Nephron (organoid): ENCODE measurements around the gene TBL1X.
"Not testable (repeated sequence)": the region's sequence is repeated elsewhere in the genome, so short reads cannot be mapped to it uniquely, and the experiment has no call there.

ENCODE experiments used
- H3K27ac Mint-ChIP-seq, 3 experiments: 2 replicates each; pipeline ENCODE4 v1.8.0; 2020; ENCODE audit warnings: mixed read lengths in 3 of 3, mild to moderate bottlenecking in 2 of 3, moderate library complexity in 1 of 3
- H3K27me3 Mint-ChIP-seq: 2 replicates; pipeline ENCODE4 v1.8.0; 2021; ENCODE audit warnings: low read depth, mild to moderate bottlenecking, moderate library complexity, mixed read lengths
- H3K36me3 Mint-ChIP-seq: 2 replicates; pipeline ENCODE4 v1.8.0; 2020; ENCODE audit warnings: low read depth, mixed read lengths
- H3K4me1 Mint-ChIP-seq: 2 replicates; pipeline ENCODE4 v1.8.0; 2020; ENCODE audit warnings: mixed read lengths
- H3K4me3 Mint-ChIP-seq, 3 experiments: 2 replicates each; pipeline ENCODE4 v1.8.0; 2020; ENCODE audit warnings: mild to moderate bottlenecking in 3 of 3, mixed read lengths in 3 of 3, moderate library complexity in 2 of 3
- H3K9me3 Mint-ChIP-seq: 2 replicates; pipeline ENCODE4 v1.8.0; 2020; ENCODE audit warnings: mixed read lengths
- CTCF ChIP-seq, 3 experiments: fragments of 200-600 bp; sonication (generic); IDR thresholded peaks; one replicate each; pipeline ENCODE4 v1.5.0; 2021; ENCODE audit warnings: antibody characterized with exemption in 3 of 3; ENCODE audit not compliant: unreplicated experiment in 3 of 3

The TBL1X gene

GRCh38 chrX:9456250-9457074 is 8.4 kb upstream of the TBL1X start:
- no peaks in the 10 kb centered on the region for H3K27me3 Mint-ChIP-seq
- H3K9me3 Mint-ChIP-seq, result peaks cover 15% of the 10 kb centered on the region
- H3K4me1 Mint-ChIP-seq, result no peaks in the 10 kb centered on the region
- H3K36me3 Mint-ChIP-seq, result no peaks in the 10 kb centered on the region
- H3K27ac Mint-ChIP-seq, result no peak overlapping the region
- no peak overlapping the region for H3K4me3 Mint-ChIP-seq
- TF ChIP-seq CTCF (IDR thresholded peaks at IDR 0.05; ENCODE audit: unreplicated experiment in 3 of 3), result no peak

- not testable (repeated sequence) for H3K36me3 Mint-ChIP-seq, H3K27ac Mint-ChIP-seq, H3K4me3 Mint-ChIP-seq, H3K27me3 Mint-ChIP-seq
- Mint-ChIP-seq H3K4me1 (peaks cover 15% of the 10 kb centered on the region), H3K9me3 (peaks cover 12% of the 10 kb centered on the region)
Observed at GRCh38 chrX:9458034-9458433, 6.8 kb upstream of the TBL1X start.

- H3K9me3 Mint-ChIP-seq, result peaks cover 9% of the 10 kb centered on the region
- H3K36me3 Mint-ChIP-seq, result no peaks in the 10 kb centered on the region
- peaks cover 18% of the 10 kb centered on the region for H3K4me1 Mint-ChIP-seq
- H3K27ac Mint-ChIP-seq, result no peak overlapping the region
- TF ChIP-seq CTCF (IDR thresholded peaks at IDR 0.05; ENCODE audit: unreplicated experiment in 3 of 3), result no peak
- H3K27me3 Mint-ChIP-seq, result no peaks in the 10 kb centered on the region
- H3K4me3 Mint-ChIP-seq, result no peak overlapping the region
Observed at GRCh38 chrX:9458516-9459078, 6.3 kb upstream of the TBL1X start.

- TF ChIP-seq CTCF (IDR thresholded peaks at IDR 0.05; ENCODE audit: unreplicated experiment in 3 of 3), result no peak
- H3K4me1 Mint-ChIP-seq, result peaks cover 18% of the 10 kb centered on the region
- H3K27ac Mint-ChIP-seq, result no peak overlapping the region
- H3K4me3 Mint-ChIP-seq, result no peak overlapping the region
- H3K9me3 Mint-ChIP-seq, result peaks cover 9% of the 10 kb centered on the region
- no peaks in the 10 kb centered on the region for H3K36me3 Mint-ChIP-seq
- H3K27me3 Mint-ChIP-seq, result no peaks in the 10 kb centered on the region
Observed at GRCh38 chrX:9459186-9459748, 5.6 kb upstream of the TBL1X start.

GRCh38 chrX:9461087-9461486 is 3.8 kb upstream of the TBL1X start:
- H3K4me3 Mint-ChIP-seq, result no peak overlapping the region
- TF ChIP-seq CTCF (IDR thresholded peaks at IDR 0.05; ENCODE audit: unreplicated experiment in 3 of 3), result no peak
- H3K4me1 Mint-ChIP-seq, result peaks cover 18% of the 10 kb centered on the region

GRCh38 chrX:9462456-9462855 is 2.4 kb upstream of the TBL1X start:
- no peak for TF ChIP-seq CTCF (IDR thresholded peaks at IDR 0.05; ENCODE audit: unreplicated experiment in 3 of 3)
- Mint-ChIP-seq H3K27ac (peak overlapping the region; percentile 74 to 90 (median 86)), H3K27me3 (no peaks in the 10 kb centered on the region), H3K4me3 (no peak overlapping the region), H3K36me3 (no peaks in the 10 kb centered on the region), H3K4me1 (peaks cover 18% of the 10 kb centered on the region), H3K9me3 (peaks cover 4% of the 10 kb centered on the region)

More at GRCh38 chrX:9461087-9461486, 3.8 kb upstream of the TBL1X start:
- Mint-ChIP-seq H3K27me3 (no peaks in the 10 kb centered on the region), H3K36me3 (no peaks in the 10 kb centered on the region), H3K27ac (no peak overlapping the region), H3K9me3 (peaks cover 9% of the 10 kb centered on the region)
